ENCODE data around the gene SEPHS2. TPM values are rescaled to one million over a fixed set of nuclear protein-coding genes. Genes with fewer than 3 reads are reported as not detected.
"Not testable (repeated sequence)": the region's sequence is repeated elsewhere in the genome, so short reads cannot be mapped to it uniquely, and the experiment has no call there.

Gene SEPHS2
- total RNA-seq, 4 donors from 2014 or later = 22.8 to 42.9 (median 32.1) TPM

- ATAC-seq (ENCODE audit: low FRiP score) (no peak), DNase-seq (ENCODE audit: low spot score) (no peak)
- no peak for TF ChIP-seq CTCF (IDR thresholded peaks at IDR 0.05)
Measured at GRCh38 chr16:30406795-30407101, 38.9 kb downstream of the SEPHS2 start.

GRCh38 chr16:30401768-30402425 lies 43.8 kb downstream of the SEPHS2 start:
- DNase-seq (ENCODE audit: low spot score) (no peak), ATAC-seq (ENCODE audit: low FRiP score) (no peak)
- TF ChIP-seq CTCF (IDR thresholded peaks at IDR 0.05) = no peak

- no peak for ATAC-seq (ENCODE audit: low FRiP score)
- no peak for TF ChIP-seq CTCF (IDR thresholded peaks at IDR 0.05)
Measured at GRCh38 chr16:30399435-30400186, 46.1 kb downstream of the SEPHS2 start.

GRCh38 chr16:30398661-30399434 lies 46.8 kb downstream of the SEPHS2 start:
- TF ChIP-seq CTCF (IDR thresholded peaks at IDR 0.05) = no peak
- DNase-seq (ENCODE audit: low spot score) (no peak), ATAC-seq (ENCODE audit: low FRiP score) (no peak)

More at GRCh38 chr16:30399435-30400186, 46.1 kb downstream of the SEPHS2 start:
- no peak for DNase-seq (ENCODE audit: low spot score)

DNA sequence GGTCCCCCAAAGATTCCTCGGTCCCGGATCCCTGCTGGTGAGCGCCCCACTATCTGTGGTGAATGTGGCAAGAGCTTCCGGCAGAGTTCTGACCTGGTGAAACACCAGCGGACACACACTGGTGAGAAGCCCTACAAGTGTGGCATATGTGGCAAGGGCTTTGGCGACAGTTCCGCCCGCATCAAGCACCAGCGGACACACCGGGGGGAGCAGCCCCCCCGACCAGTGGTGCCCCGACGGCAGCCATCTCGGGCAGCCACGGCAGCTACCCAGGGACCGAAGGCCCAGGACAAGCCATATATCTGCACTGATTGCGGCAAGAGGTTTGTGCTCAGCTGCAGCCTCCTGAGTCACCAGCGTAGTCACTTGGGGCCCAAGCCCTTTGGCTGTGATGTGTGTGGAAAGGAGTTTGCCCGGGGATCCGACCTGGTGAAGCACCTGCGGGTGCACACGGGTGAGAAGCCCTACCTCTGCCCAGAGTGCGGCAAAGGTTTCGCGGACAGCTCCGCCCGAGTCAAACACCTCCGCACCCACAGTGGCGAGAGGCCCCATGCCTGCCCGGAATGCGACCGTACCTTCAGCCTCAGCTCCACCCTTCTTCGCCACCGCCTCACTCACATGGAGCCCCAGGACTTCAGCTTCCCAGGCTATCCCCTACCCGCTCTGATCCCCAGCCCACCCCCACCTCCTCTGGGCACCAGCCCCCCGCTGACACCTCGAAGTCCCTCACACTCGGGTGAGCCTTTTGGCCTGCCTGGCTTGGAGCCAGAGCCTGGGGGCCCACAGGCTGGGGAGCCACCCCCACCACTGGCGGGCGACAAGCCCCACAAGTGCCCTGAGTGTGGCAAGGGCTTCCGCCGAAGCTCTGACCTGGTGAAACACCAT lies 47.7 kb downstream of the SEPHS2 start:
- DNase-seq (ENCODE audit: low spot score) (no peak), ATAC-seq (ENCODE audit: low FRiP score) (no peak)
- TF ChIP-seq CTCF (IDR thresholded peaks at IDR 0.05) = no peak

DNA sequence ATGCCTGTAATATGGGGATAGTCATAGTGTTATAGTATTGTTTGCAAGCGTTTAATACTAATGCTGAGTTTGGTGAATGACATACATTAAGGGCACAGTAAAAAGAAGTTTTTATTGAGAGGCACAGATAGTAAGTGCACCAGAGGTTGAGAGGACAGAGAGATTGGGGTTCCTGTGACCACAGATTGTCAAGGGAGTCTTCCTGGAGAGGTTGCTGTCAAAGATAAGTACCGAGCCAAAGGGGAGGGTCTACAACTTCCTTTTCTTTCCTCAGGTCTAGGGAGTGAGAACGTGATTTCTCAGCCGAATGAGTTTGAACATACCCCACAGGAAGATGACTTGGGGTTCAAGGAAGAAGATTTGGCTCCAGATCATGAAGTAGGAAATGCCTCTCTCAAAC lies 48.6 kb downstream of the SEPHS2 start:
- TF ChIP-seq CTCF (IDR thresholded peaks at IDR 0.05) = no peak
- DNase-seq (ENCODE audit: low spot score) (no peak), ATAC-seq (ENCODE audit: low FRiP score) (no peak)

DNA sequence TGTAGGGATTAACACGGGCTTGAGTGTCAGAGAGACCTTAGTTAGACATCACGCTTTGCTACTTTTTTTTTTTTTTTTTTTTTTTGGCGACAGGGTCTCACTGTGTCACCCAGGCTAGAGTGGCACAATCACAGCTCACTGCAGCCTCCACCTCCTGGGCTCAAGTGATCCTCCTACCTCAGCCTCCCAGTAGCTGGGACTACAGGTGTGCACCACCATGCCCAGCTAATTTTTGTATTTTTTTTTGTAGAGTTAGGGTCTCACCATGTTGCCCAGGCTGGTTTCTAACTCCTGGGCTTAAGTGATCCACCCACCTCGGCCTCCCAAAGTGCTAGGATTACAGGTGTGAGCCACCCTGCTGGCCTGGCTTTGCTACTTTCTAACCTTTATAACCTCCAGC lies 49.0 kb downstream of the SEPHS2 start:
- DNase-seq (ENCODE audit: low spot score); ATAC-seq (ENCODE audit: low FRiP score): not testable (repeated sequence)
